Measurements from ENCODE around the gene CACNA1G. TPM values are rescaled to one million over a fixed set of nuclear protein-coding genes. Genes with fewer than 3 reads are reported as not detected.
A peak's percentile ranks its signal among the peaks of the same experiment; 100 is the strongest.

Gene CACNA1G
- total RNA-seq, 1 experiment from 2014 or later, result 6.7 TPM

GRCh38 chr17:50547035-50547735 is 13.3 kb upstream of the CACNA1G start, which contains the start of gene SPATA20 (continued):
- peak; percentile 82 for TF ChIP-seq E2F5 (CRISPR knock-in tag; IDR thresholded peaks at IDR 0.05)
- TF ChIP-seq ZNF512 (CRISPR knock-in tag; IDR thresholded peaks at IDR 0.05; ENCODE audit: borderline replicate concordance), result no peak
- no peak for TF ChIP-seq NR2C2 (CRISPR knock-in tag; IDR thresholded peaks at IDR 0.05)
- TF ChIP-seq CREB1 (CRISPR knock-in tag; IDR thresholded peaks at IDR 0.05), result no peak
- TF ChIP-seq ELF4 (CRISPR knock-in tag; IDR thresholded peaks at IDR 0.05; ENCODE audit: low read depth), result no peak
- TF ChIP-seq NFE2L1 (CRISPR knock-in tag; IDR thresholded peaks at IDR 0.05), result no peak
- TF ChIP-seq AR (CRISPR knock-in tag; IDR thresholded peaks at IDR 0.05), result no peak
- no peak for TF ChIP-seq ATF2 (CRISPR knock-in tag; IDR thresholded peaks at IDR 0.05; ENCODE audit: borderline replicate concordance, low read depth)
- peak; percentile 71; the same call in 1 of the 2 replicates for TF ChIP-seq SP1 (CRISPR knock-in tag; conservative IDR thresholded peaks at IDR 0.05)
- TF ChIP-seq ZBTB21 (CRISPR knock-in tag; IDR thresholded peaks at IDR 0.05; ENCODE audit: borderline replicate concordance), result no peak
- TF ChIP-seq ZMAT4 (CRISPR knock-in tag; IDR thresholded peaks at IDR 0.05), result no peak
- no peak for TF ChIP-seq AFF4 (CRISPR knock-in tag; IDR thresholded peaks at IDR 0.05; ENCODE audit: borderline replicate concordance)
- TF ChIP-seq SOX15 (CRISPR knock-in tag; IDR thresholded peaks at IDR 0.05), result no peak
- TF ChIP-seq ZNF121 (CRISPR knock-in tag; IDR thresholded peaks at IDR 0.05), result no peak; the same call in 1 of the 2 replicates
- TF ChIP-seq MXD4 (CRISPR knock-in tag; IDR thresholded peaks at IDR 0.05; ENCODE audit: borderline replicate concordance), result no peak
- peak; percentile 56; the same call in 1 of the 2 replicates for TF ChIP-seq KAT7 (CRISPR knock-in tag; IDR thresholded peaks at IDR 0.05; ENCODE audit: borderline replicate concordance)
- TF ChIP-seq IRF2 (CRISPR knock-in tag; IDR thresholded peaks at IDR 0.05; ENCODE audit: borderline replicate concordance, low read depth), result no peak
- TF ChIP-seq FOXJ3 (CRISPR knock-in tag; IDR thresholded peaks at IDR 0.05; ENCODE audit: borderline replicate concordance), result no peak
- TF ChIP-seq NR3C1 (CRISPR knock-in tag; conservative IDR thresholded peaks at IDR 0.05; ENCODE audit: low read depth), result no peak
- TF ChIP-seq ZNF317 (CRISPR knock-in tag; IDR thresholded peaks at IDR 0.05; ENCODE audit: borderline replicate concordance, low read depth), result peak; percentile 18; the same call in 1 of the 2 replicates
- no peak for TF ChIP-seq MYBL2 (CRISPR knock-in tag; IDR thresholded peaks at IDR 0.05)
- TF ChIP-seq IRF1 (CRISPR knock-in tag; IDR thresholded peaks at IDR 0.05), result 0 out of 2 replicates have a peak, but pooled peaks have one; percentile 13
- no peak for TF ChIP-seq MAX (CRISPR knock-in tag; IDR thresholded peaks at IDR 0.05)
- TF ChIP-seq ZBTB43 (CRISPR knock-in tag; IDR thresholded peaks at IDR 0.05), result no peak
